Lower lobe of right lung (tissue), 2 donors: Measurements from ENCODE around the gene RCOR1. TPM values are rescaled to one million over a fixed set of nuclear protein-coding genes. Genes with fewer than 3 reads are reported as not detected.

Experiments
- ATAC-seq, 2 donors: fragments of 200-7000 bp; cut with Tn5 transposase; one replicate each; pipeline ENCODE4 v1.9.1; 2020 to 2022; ENCODE audit warnings: mild to moderate bottlenecking in 2 of 2, moderate library complexity in 2 of 2
- DNase-seq: peaks from one replicate; pipeline ENCODE4 v3.0.0-alpha.2; 2020
- H3K27ac ChIP-seq: fragments of 200-600 bp; one replicate; pipeline ENCODE4 v1.8.0; 2022
- H3K27me3 ChIP-seq: fragments of 200-600 bp; one replicate; pipeline ENCODE4 v1.8.0; 2022; ENCODE audit warnings: low read depth
- H3K36me3 ChIP-seq: fragments of 200-600 bp; one replicate; pipeline ENCODE4 v1.8.0; 2022; ENCODE audit warnings: mild to moderate bottlenecking
- H3K4me1 ChIP-seq: fragments of 200-600 bp; one replicate; pipeline ENCODE4 v1.8.0; 2022
- H3K4me3 ChIP-seq: fragments of 200-600 bp; one replicate; pipeline ENCODE4 v1.8.0; 2022; ENCODE audit warnings: mild to moderate bottlenecking
- H3K9me3 ChIP-seq: fragments of 200-600 bp; one replicate; pipeline ENCODE4 v1.8.0; 2022
- intact Hi-C: fragments of 100-400 bp; cut with DNase I; formaldehyde crosslinking; loops from one replicate; pipeline ENCODE4 v1.11.0; 2022
- total RNA-seq: library from RNA; stranded (reverse); fragmentation: NEBNext Ultra II Directional; extraction: Animal tissue kit (Norgen Biotek cat#: 25700); gene quantifications from one replicate; pipeline ENCODE4 v1.2.1, GENCODE V29; 2021
- TF ChIP-seq, protein P1 (sequence below): fragments of 200-600 bp; IDR thresholded peaks from one replicate; pipeline ENCODE4 v1.8.0; 2022; ENCODE audit warnings: antibody characterized with exemption, mild to moderate bottlenecking
- donor health status: DM: no; HTN: yes; CAD: no; lungs with severe emphysema.

The RCOR1 gene
- total RNA-seq, 1 donor from 2014 or later = 53.6 TPM

DNA sequence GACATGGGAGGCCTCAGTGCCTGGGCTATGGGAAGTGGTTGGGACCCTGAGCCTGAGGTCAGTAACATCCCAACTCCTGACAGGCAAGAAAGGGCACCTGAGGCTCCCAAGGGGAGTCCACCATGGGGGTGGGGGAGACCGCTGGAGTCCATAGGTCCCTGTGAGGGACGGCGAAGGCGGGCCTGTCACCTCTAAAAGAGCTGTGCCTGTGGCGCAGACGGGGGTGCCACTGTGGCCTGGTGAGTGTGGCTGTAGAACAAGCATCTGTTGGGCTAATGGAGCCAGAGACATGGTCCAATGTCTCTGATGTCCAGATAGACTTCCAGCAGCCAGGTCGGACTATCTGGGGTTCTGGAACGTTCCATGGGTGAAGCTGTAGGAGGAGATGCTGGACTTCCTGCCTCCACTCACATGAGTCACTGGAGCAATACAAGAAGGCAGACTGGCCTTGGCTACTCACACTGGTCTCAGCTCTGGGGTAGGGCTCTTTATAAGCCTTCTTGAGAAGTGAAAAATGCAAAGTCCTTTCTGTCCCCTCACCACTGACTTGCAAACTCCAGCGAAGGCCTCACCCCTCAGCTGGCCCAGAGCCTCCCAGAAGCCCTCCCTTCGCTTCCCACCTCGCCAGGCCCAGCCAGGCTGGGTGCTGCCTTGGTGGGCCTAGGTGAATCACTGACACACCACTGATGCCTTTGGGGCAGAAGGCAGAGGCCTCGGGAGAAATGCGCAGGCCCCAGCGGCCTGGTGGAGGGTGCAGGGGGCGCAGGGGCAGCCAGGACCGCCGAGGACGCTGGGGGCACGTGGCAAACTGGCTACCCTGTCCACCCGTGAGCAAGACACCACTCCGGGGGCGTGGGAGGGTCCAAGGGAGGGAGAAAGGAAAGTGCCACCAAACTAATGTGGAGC lies 183.7 kb downstream of the RCOR1 start:
- H3K36me3 ChIP-seq = no peaks in the 10 kb centered on the region
- ATAC-seq (peak; percentile 38 to 50), DNase-seq (no peak)
- peaks cover 20% of the 10 kb centered on the region for H3K4me1 ChIP-seq
- H3K27ac ChIP-seq = peak overlapping the region; percentile 77
- no peak overlapping the region for H3K4me3 ChIP-seq
- H3K27me3 ChIP-seq = no peaks in the 10 kb centered on the region
- intact Hi-C loops = no loop called here
- TF ChIP-seq, protein P1, sequence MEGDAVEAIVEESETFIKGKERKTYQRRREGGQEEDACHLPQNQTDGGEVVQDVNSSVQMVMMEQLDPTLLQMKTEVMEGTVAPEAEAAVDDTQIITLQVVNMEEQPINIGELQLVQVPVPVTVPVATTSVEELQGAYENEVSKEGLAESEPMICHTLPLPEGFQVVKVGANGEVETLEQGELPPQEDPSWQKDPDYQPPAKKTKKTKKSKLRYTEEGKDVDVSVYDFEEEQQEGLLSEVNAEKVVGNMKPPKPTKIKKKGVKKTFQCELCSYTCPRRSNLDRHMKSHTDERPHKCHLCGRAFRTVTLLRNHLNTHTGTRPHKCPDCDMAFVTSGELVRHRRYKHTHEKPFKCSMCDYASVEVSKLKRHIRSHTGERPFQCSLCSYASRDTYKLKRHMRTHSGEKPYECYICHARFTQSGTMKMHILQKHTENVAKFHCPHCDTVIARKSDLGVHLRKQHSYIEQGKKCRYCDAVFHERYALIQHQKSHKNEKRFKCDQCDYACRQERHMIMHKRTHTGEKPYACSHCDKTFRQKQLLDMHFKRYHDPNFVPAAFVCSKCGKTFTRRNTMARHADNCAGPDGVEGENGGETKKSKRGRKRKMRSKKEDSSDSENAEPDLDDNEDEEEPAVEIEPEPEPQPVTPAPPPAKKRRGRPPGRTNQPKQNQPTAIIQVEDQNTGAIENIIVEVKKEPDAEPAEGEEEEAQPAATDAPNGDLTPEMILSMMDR = no peak
- H3K9me3 ChIP-seq = no peaks in the 10 kb centered on the region

DNA sequence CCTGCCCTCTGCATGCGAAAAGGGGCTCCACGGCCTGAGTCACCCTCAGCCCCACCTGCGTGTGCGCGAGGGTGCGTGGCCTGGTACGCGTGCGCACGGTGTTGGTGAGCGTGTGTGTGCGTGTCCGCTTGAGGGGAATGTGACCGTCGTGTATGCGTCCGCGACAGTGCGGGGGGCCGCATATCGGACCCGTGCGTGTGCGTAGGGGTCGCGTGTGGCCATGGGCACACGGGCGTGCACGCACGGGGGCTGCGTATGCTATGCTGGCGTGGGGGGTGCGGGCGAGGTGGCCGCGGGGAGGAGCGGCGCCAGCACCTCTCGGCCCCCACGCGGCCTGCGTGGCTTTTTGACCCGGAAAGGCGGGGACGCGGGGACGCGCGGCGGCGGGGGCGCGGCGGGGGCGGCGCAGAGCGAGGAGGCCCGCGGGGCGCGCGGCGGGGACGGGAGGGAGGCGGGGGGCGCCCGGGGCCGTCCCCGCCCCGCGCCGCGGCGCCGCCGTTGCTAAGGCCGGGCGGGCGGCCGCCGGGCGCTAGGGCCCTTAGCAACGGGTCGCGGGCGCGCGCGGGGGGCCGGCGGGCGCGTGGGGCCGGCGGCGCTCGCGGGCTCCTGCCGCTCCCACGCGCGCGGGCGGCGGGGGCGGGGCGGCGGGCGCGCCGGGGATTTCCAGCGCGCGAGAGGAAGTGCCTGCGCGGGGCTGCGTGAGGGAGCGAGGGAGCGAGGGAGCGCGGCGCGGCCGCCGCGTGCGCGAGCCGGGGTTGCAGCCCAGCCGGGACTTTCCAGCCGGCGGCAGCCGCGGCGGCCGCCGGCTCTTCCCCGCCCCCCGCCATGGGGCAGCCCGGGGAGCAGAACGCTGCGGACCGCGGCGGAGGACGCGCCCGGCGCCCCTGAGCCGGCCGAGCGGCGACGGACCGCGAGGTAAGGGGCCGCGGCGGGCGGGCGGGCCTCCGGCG lies 184.6 kb downstream of the RCOR1 start, which contains the start of gene TRAF3:
TRAF3 (plus strand) TSS at position 689 of the 950 bp plus-strand sequence. CDS start 92,753 bp downstream, outside the sequence.
- TF ChIP-seq, protein P1 = no peak
- Histone ChIP-seq H3K9me3 (no peaks in the 10 kb centered on the region), H3K4me1 (peaks cover 20% of the 10 kb centered on the region), H3K27me3 (no peaks in the 10 kb centered on the region), H3K36me3 (no peaks in the 10 kb centered on the region), H3K27ac (peak within 1 kb of the TSS; percentile 81), H3K4me3 (peak within 1 kb of the TSS; percentile 65)
- intact Hi-C loops = no loop called here
- peak; percentile 83 for DNase-seq
- ATAC-seq = peak; percentile 72 to 81

DNA sequence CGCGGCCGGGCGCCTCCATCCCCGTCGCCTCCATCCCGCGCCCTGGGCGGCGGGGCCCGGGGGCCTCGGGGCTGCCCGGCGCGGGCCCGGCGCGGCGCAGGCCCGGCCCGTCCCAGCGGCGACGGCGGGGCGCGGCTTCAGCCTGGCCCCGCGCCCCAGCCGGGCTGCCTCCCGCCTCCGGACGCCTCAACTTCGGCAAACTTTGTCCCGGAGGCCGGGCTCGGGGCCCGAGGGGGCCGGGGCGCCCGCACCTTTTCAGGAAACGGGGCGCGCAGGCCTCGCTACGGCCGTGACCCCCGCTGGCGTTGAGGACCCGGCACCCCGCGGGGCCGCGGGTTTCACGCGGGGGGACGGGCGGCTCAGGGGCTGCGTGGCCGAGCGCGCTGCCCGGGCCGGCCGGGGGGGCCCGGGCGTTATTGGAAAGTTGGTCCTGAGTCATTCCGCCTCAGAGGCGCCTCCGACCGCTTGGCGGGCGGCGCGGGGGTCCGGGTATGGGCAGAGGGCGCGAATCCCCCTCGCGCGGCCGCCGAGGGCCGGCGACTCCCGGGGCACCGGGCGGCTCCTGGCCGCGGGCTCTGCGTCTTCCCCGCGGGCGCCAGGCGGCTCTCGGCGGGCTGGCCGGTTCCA lies 185.4 kb downstream of the RCOR1 start:
- H3K4me1 ChIP-seq = peaks cover 20% of the 10 kb centered on the region
- no peaks in the 10 kb centered on the region for H3K9me3 ChIP-seq
- ATAC-seq (peak; percentile 47 to 48), DNase-seq (peak; percentile 58)
- TF ChIP-seq, protein P1 = no peak
- H3K36me3 ChIP-seq = no peaks in the 10 kb centered on the region
- H3K27me3 ChIP-seq = no peaks in the 10 kb centered on the region
- intact Hi-C loops = no loop called here
- peak overlapping the region; percentile 65 for H3K4me3 ChIP-seq
- H3K27ac ChIP-seq = peak overlapping the region; percentile 81

DNA sequence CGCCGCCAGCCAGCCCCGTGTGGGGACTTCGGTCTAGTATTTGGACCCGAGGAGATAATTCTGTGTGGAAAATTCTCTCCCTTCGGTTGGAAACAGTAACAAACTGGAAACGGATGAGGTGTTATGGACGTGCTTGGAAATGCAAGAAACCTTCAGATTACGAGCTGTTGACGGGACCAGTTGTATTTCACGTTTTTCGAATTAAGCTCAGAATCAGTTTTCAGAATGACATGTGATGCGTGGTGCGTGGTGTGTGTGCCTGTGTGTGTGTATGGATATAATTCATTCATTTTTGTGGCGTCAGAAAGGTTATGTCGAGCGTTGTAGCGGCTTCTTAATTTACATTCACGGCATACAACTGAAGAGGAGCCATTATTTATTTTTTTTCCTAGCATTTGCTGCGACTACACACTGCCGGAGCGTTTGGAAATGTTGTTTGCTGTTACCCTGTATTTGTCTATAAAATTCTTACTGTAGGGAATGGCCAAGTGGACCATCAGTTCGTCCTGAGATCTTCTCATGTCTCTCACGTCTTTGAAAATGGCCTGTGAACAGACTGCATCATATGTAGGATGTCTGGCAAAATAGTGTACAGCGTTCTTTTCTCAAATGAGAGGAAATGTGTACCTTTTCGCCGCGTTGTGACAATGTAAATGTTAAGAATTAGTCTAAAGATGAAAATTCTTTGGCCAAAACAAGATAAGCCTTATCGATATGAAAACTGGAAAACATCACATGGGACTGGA lies 186.1 kb downstream of the RCOR1 start:
- Histone ChIP-seq H3K27ac (peak overlapping the region; percentile 81), H3K9me3 (no peaks in the 10 kb centered on the region), H3K27me3 (no peaks in the 10 kb centered on the region), H3K4me3 (peak overlapping the region; percentile 65), H3K36me3 (no peaks in the 10 kb centered on the region), H3K4me1 (peaks cover 20% of the 10 kb centered on the region)
- intact Hi-C loops = no loop called here
- ATAC-seq (no peak), DNase-seq (no peak)
- TF ChIP-seq, protein P1 = no peak
